ENCODE data around the gene TTLL8. TPM values are rescaled to one million over a fixed set of nuclear protein-coding genes. Genes with fewer than 3 reads are reported as not detected.

TTLL8 gene
- total RNA-seq, 2 experiments from 2014 or later, result not detected

GRCh38 chr22:50032109-50032871, 25.8 kb downstream of the TTLL8 start:
- H3K4me3 Mint-ChIP-seq, result no peak overlapping the region
- no peaks in the 10 kb centered on the region for H3K36me3 Mint-ChIP-seq (ENCODE audit: low read depth)
- no peak for DNase-seq
- ChIA-PET POLR2A (no interaction called here), CTCF (interaction anchor here (0.7 to 3.8 kb wide), 4 partner anchors 52 to 265 kb away, joined by 3 to 90 read pairs (median 16); no protein-coding TSS in a partner anchor)
- no peaks in the 10 kb centered on the region for H3K27me3 Mint-ChIP-seq (ENCODE audit: low read depth)
- H3K9me3 Mint-ChIP-seq (ENCODE audit: insufficient read depth), result no peaks in the 10 kb centered on the region
- no peak for ATAC-seq
- peaks cover 4% of the 10 kb centered on the region for H3K4me1 Mint-ChIP-seq (ENCODE audit: low read depth)
- no peak overlapping the region for H3K27ac Mint-ChIP-seq

- Mint-ChIP-seq H3K36me3 (ENCODE audit: low read depth) (no peaks in the 10 kb centered on the region), H3K27me3 (ENCODE audit: low read depth) (no peaks in the 10 kb centered on the region), H3K4me3 (no peak overlapping the region), H3K4me1 (ENCODE audit: low read depth) (peaks cover 4% of the 10 kb centered on the region), H3K9me3 (ENCODE audit: insufficient read depth) (no peaks in the 10 kb centered on the region), H3K27ac (no peak overlapping the region)
- ChIA-PET CTCF (interaction anchor here (0.7 to 3.8 kb wide), 16 partner anchors 15 to 269 kb away, joined by 3 to 90 read pairs (median 8); no protein-coding TSS in a partner anchor), POLR2A (no interaction called here)
- ATAC-seq (no peak), DNase-seq (no peak)
These were observed 26.7 kb downstream of the TTLL8 start for GRCh38 chr22:50031189-50032091.

GRCh38 chr22:50030297-50031188, 27.6 kb downstream of the TTLL8 start:
- ATAC-seq, result peak; percentile 97
- no peaks in the 10 kb centered on the region for H3K36me3 Mint-ChIP-seq (ENCODE audit: low read depth)
- DNase-seq, result peak; percentile 86
- ChIA-PET POLR2A (interaction anchor here (0.6 to 1.1 kb wide), 3 partner anchors 68 to 204 kb away, joined by 3 to 4 read pairs (median 3); no protein-coding TSS in a partner anchor), CTCF (interaction anchor here (0.5 to 3.8 kb wide), 37 partner anchors 11 to 268 kb away, joined by 3 to 90 read pairs (median 4); partner anchors contain the start of genes ALG12, CRELD2, IL17REL and MLC1)
- peaks cover 4% of the 10 kb centered on the region for H3K4me1 Mint-ChIP-seq (ENCODE audit: low read depth)
- no peak overlapping the region for H3K27ac Mint-ChIP-seq
- H3K9me3 Mint-ChIP-seq (ENCODE audit: insufficient read depth), result no peaks in the 10 kb centered on the region
- H3K27me3 Mint-ChIP-seq (ENCODE audit: low read depth), result no peaks in the 10 kb centered on the region
- H3K4me3 Mint-ChIP-seq, result no peak overlapping the region

DNA sequence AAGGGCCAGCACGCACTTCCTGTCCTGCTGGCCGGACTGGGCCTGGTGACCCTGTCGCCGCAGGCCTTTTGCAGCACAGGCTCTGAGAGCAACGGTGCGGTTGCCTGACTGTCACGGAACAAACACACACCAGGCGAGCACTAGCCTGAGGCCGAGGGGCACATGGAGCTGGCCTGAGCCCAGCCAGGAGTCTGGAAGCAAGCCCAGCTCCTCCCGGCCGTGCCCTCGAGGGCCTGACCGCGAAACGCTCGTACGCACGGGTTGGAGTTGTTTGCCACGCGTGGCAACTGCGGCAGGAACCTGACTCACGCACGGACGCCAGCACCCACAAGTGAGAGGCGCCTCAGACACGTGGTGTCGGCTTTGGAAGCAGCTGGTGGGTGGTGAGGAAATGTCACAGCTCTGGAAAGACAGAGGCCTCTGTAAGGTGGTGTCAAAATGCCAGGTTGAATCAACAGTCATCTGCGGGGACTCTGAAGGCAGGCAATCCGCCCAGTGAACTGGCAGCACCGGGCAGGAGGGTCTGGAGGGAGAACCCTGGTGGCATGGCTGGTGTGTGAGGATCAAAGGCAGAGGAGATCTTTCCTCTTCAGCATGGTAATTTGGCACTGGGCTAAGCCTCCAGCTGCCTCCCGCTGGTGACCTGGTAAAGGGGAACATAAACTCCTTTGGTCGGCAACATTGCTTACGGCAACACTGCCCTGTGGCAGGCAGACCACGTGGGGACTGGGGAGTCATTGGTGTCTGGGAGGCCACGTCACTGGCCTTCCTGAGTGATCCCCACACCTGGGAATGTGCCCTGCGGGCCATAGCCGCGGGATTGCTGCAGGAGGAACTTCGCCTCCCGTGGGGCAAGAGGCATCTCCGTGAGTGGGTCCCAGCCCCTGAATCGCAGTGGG, 30.2 kb downstream of the TTLL8 start:
- ATAC-seq (no peak), DNase-seq (no peak)
- Mint-ChIP-seq H3K27ac (no peak overlapping the region), H3K27me3 (ENCODE audit: low read depth) (no peaks in the 10 kb centered on the region), H3K4me3 (no peak overlapping the region), H3K36me3 (ENCODE audit: low read depth) (no peaks in the 10 kb centered on the region), H3K4me1 (ENCODE audit: low read depth) (peaks cover 4% of the 10 kb centered on the region), H3K9me3 (ENCODE audit: insufficient read depth) (no peaks in the 10 kb centered on the region)
- CTCF ChIA-PET, result interaction anchor here (0.6 to 2.1 kb wide), 3 partner anchors 97 to 341 kb away, joined by 3 to 6 read pairs (median 4); no protein-coding TSS in a partner anchor
- POLR2A ChIA-PET, result interaction anchor here (1.1 kb wide), 1 partner anchor 32 kb away, joined by 4 read pairs; no protein-coding TSS in a partner anchor

DNA sequence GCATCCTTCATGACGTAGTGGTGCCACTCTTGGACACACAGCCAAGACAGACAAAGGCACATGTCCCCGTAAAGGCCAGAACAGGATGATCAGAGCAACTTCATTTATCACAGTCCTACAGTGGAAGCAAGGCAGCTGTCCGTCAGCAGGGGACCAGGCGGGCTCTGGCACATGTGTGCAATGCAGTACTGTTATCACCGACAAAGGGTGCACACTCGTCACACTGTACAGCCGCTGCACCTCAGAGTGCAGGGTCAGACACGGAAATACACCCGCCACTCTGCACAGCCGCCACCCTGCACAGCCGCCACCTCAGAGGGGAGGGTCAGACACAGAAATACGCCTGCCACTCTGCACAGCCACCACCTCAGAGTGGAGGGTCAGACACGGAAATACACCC, 32.1 kb downstream of the TTLL8 start:
- H3K9me3 Mint-ChIP-seq (ENCODE audit: insufficient read depth), result no peaks in the 10 kb centered on the region
- ChIA-PET POLR2A (no interaction called here), CTCF (interaction anchor here (1.9 to 2.1 kb wide), 2 partner anchors 95 to 100 kb away, joined by 4 to 6 read pairs; no protein-coding TSS in a partner anchor)
- H3K4me1 Mint-ChIP-seq (ENCODE audit: low read depth), result peaks cover 4% of the 10 kb centered on the region
- H3K4me3 Mint-ChIP-seq, result no peak overlapping the region
- no peaks in the 10 kb centered on the region for H3K36me3 Mint-ChIP-seq (ENCODE audit: low read depth)
- no peak for ATAC-seq
- no peak for DNase-seq
- no peaks in the 10 kb centered on the region for H3K27me3 Mint-ChIP-seq (ENCODE audit: low read depth)
- no peak overlapping the region for H3K27ac Mint-ChIP-seq

DNA sequence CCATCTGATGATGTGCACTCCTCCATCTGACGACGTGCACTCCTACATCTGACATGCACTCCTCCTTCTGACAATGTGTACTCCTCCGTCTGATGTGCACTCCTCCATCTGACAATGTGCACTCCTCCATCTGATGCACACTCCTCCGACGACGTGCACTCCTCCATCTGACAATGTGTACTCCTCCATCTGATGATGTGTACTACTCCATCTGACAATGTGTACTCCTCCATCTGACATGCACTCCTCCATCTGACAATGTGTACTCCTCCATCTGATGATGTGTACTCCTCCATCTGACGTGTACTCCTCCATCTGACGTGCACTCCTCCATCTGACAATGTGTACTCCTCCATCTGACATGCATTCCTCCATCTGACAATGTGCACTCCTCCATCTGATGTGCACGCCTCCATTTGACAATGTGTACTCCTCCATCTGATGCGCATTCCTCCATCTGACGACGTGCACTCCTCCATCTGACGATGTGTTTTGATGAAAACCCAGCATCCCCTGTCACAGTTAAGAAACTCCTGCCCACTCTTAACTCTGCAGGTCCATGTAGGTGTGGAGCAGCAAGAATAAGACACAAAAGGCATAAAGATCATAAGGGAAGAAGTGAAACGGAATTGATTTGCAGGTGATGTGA, 35.8 kb downstream of the TTLL8 start:
- Mint-ChIP-seq H3K4me3 (no peak overlapping the region), H3K4me1 (ENCODE audit: low read depth) (peaks cover 16% of the 10 kb centered on the region), H3K27me3 (ENCODE audit: low read depth) (no peaks in the 10 kb centered on the region), H3K36me3 (ENCODE audit: low read depth) (no peaks in the 10 kb centered on the region), H3K9me3 (ENCODE audit: insufficient read depth) (no peaks in the 10 kb centered on the region), H3K27ac (no peak overlapping the region)
- CTCF ChIA-PET, result no interaction called here
- no peak for DNase-seq
- ATAC-seq, result no peak
- POLR2A ChIA-PET, result no interaction called here

DNA sequence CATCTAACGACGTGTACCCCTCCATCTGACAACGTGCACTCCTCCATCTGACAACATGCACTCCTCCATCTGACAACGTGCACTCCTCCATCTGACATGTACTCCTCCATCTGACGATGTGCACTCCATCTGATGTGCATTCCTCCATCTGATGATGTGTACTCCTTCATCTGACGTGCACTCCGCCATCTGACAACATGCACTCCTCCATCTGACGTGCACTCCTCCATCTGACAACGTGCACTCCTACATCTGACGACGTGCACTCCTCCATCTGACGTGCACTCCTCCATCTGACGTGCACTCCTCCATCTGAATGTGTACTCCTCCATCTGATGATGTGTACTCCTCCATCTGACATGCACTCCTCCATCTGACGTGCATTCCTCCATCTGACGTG, 37.5 kb downstream of the TTLL8 start:
- Mint-ChIP-seq H3K9me3 (ENCODE audit: insufficient read depth) (no peaks in the 10 kb centered on the region), H3K4me1 (ENCODE audit: low read depth) (peaks cover 28% of the 10 kb centered on the region), H3K4me3 (no peak overlapping the region), H3K27me3 (ENCODE audit: low read depth) (no peaks in the 10 kb centered on the region), H3K27ac (no peak overlapping the region), H3K36me3 (ENCODE audit: low read depth) (no peaks in the 10 kb centered on the region)
- no peak for DNase-seq
- CTCF ChIA-PET, result no interaction called here
- ATAC-seq, result no peak
- POLR2A ChIA-PET, result no interaction called here

- no peak for DNase-seq
- Mint-ChIP-seq H3K4me3 (no peak overlapping the region), H3K27ac (no peak overlapping the region), H3K27me3 (ENCODE audit: low read depth) (no peaks in the 10 kb centered on the region), H3K4me1 (ENCODE audit: low read depth) (peaks cover 28% of the 10 kb centered on the region), H3K9me3 (ENCODE audit: insufficient read depth) (no peaks in the 10 kb centered on the region), H3K36me3 (ENCODE audit: low read depth) (no peaks in the 10 kb centered on the region)
- ATAC-seq, result no peak
- ChIA-PET POLR2A (no interaction called here), CTCF (interaction anchor here (0.7 to 1.2 kb wide), 2 partner anchors 11 to 26 kb away, joined by 3 to 7 read pairs; no protein-coding TSS in a partner anchor)
These were observed 38.8 kb downstream of the TTLL8 start for GRCh38 chr22:50019316-50019715.

DNA sequence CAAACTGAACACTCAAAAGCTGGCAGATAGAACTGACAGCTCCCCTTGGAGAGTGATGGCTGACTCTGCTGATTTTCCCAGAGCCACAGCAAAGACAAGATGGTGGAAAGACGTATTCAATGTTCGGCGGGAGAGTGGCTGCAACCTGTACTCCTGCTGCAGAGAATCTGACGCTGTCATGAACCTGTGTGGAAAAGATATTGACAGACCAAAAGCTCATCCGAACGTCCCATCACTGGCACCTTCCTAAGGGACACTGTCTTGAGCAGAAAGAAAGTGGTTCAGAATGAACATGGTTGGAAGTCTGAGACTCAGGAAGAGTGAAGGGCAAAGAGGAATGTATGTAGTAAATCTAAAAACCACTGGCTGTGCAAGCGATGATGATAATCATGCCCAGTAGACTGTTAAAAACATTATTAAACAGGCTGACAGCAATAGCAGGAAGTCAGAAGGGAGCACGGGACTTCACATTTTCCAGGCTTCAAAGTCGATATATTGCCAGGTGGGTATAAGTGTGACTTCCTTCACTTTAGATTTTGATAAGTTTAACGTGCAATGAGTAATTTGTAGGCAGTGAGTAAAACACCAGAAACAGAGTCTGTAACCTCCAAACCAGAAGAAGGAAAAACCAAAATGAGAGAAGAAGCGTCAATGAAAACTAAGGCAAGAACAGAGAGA, 39.4 kb downstream of the TTLL8 start:
- no peaks in the 10 kb centered on the region for H3K36me3 Mint-ChIP-seq (ENCODE audit: low read depth)
- H3K4me1 Mint-ChIP-seq (ENCODE audit: low read depth), result peaks cover 28% of the 10 kb centered on the region
- no peak for ATAC-seq
- DNase-seq, result no peak
- H3K4me3 Mint-ChIP-seq, result no peak overlapping the region
- ChIA-PET CTCF (interaction anchor here (0.7 to 5.9 kb wide), 5 partner anchors 11 to 88 kb away, joined by 3 to 23 read pairs (median 4); no protein-coding TSS in a partner anchor), POLR2A (no interaction called here)
- H3K27ac Mint-ChIP-seq, result peak overlapping the region; percentile 9
- H3K27me3 Mint-ChIP-seq (ENCODE audit: low read depth), result no peaks in the 10 kb centered on the region
- no peaks in the 10 kb centered on the region for H3K9me3 Mint-ChIP-seq (ENCODE audit: insufficient read depth)
